DOHH2 (cell line): ENCODE data around the gene KIF26B.

Source experiments
- CTCF ChIP-seq: fragments of 200-600 bp; sonication (generic); IDR thresholded peaks from one replicate; pipeline ENCODE4 v1.5.1; 2014; ENCODE audit warnings: antibody characterized with exemption, mild to moderate bottlenecking, low read depth, low read length; ENCODE audit not compliant: poor library complexity, severe bottlenecking
- EZH2phosphoT487 ChIP-seq: fragments of 200-600 bp; sonication (generic); IDR thresholded peaks from 2 replicates; pipeline ENCODE4 v1.6.1; 2017; ENCODE audit warnings: borderline replicate concordance, mild to moderate bottlenecking, antibody characterized with exemption, low read length, moderate library complexity, mixed read lengths

GRCh38 chr1:245561665-245562234 is 407.0 kb downstream of the KIF26B start:
- TF ChIP-seq CTCF = no peak
- no peak for TF ChIP-seq EZH2phosphoT487
